H1 (cell line): ENCODE data around the gene C9.
"Not testable (repeated sequence)": the region's sequence is repeated elsewhere in the genome, so short reads cannot be mapped to it uniquely, and the experiment has no call there.

Source experiments
- ATF3 ChIP-seq: IDR thresholded peaks from 2 replicates; pipeline ENCODE4 v1.6.1; 2011; ENCODE audit warnings: low read depth, mild to moderate bottlenecking, low read length; ENCODE audit not compliant: insufficient read depth
- CTCF ChIP-seq, 3 experiments: IDR thresholded peaks; 1 replicate in 2 of 3; 2 replicates in 1 of 3; pipeline versions ENCODE4 v1.5.1 to v1.6.1; 2011; ENCODE audit warnings: low read length in 3 of 3, mild to moderate bottlenecking in 3 of 3, inconsistent platforms in 2 of 3, low read depth in 1 of 3, moderate library complexity in 1 of 3; ENCODE audit not compliant: insufficient read depth in 1 of 3; ENCODE audit errors: control extremely low read depth in 1 of 3
- EP300 ChIP-seq, 2 experiments: IDR thresholded peaks; 1 replicate in 1 of 2; 2 replicates in 1 of 2; pipeline ENCODE4 v1.6.1; 2011 to 2012; ENCODE audit warnings: low read depth in 2 of 2, low read length in 2 of 2, mild to moderate bottlenecking in 2 of 2, borderline replicate concordance in 1 of 2, inconsistent platforms in 1 of 2, moderate library complexity in 1 of 2
- EZH2 ChIP-seq: fragments of 200-600 bp; sonication (generic); IDR thresholded peaks from 2 replicates; pipeline ENCODE4 v1.7.1; 2012; ENCODE audit warnings: low read depth, mild to moderate bottlenecking, moderate library complexity, low read length, inconsistent platforms; ENCODE audit not compliant: severe bottlenecking
- POLR2A ChIP-seq, 2 experiments: IDR thresholded peaks; 1 replicate in 1 of 2; 2 replicates in 1 of 2; pipeline ENCODE4 v1.6.1; 2011; ENCODE audit warnings: low read depth in 2 of 2, low read length in 2 of 2, mild to moderate bottlenecking in 2 of 2; ENCODE audit errors: control extremely low read depth in 1 of 2
- POLR2AphosphoS5 ChIP-seq: IDR thresholded peaks from 2 replicates; pipeline ENCODE4 v1.6.1; 2011; ENCODE audit warnings: low read depth, low read length
- RFX5 ChIP-seq: IDR thresholded peaks from 2 replicates; pipeline ENCODE4 v1.6.1; 2011; ENCODE audit warnings: low read depth, low read length, improper control_type of control experiment, borderline replicate concordance
- SIN3A ChIP-seq, 2 experiments: IDR thresholded peaks in 1 of 2; conservative IDR thresholded peaks in 1 of 2; 2 replicates each; pipeline ENCODE4 v1.6.1; 2011 to 2012; ENCODE audit warnings: low read length in 2 of 2, improper control_type of control experiment in 1 of 2, low read depth in 1 of 2, mild to moderate bottlenecking in 1 of 2
- SRF ChIP-seq: IDR thresholded peaks from 2 replicates; pipeline ENCODE4 v1.6.1; 2011; ENCODE audit warnings: mild to moderate bottlenecking, low read depth, low read length, moderate library complexity
- USF2 ChIP-seq: IDR thresholded peaks from 2 replicates; pipeline ENCODE4 v1.6.1; 2011; ENCODE audit warnings: low read length, improper control_type of control experiment

- not testable (repeated sequence) for TF ChIP-seq EZH2; CTCF (IDR thresholded peaks at IDR 0.05; ENCODE audit: control extremely low read depth in 1 of 3, insufficient read depth in 1 of 3, low read depth in 1 of 3, low read length in 3 of 3); USF2; RFX5; ATF3; POLR2A (IDR thresholded peaks at IDR 0.05; ENCODE audit: control extremely low read depth in 1 of 2, low read depth in 2 of 2, low read length in 2 of 2); EP300 (IDR thresholded peaks at IDR 0.05; ENCODE audit: borderline replicate concordance in 1 of 2, low read depth in 2 of 2, low read length in 2 of 2); SIN3A (conservative IDR thresholded peaks at IDR 0.05 in 1 of 2, IDR thresholded peaks at IDR 0.05 in 1 of 2; ENCODE audit: low read depth in 1 of 2, low read length in 2 of 2); SRF; POLR2AphosphoS5
Measured at GRCh38 chr5:39334296-39334695, 30.0 kb downstream of the C9 start.
